NCI-H446 treated with DMSO at 0.1 percent for 48 hours (cell line): ENCODE data around the gene SUFU.

ENCODE experiments used
- DNase-seq: peaks from one replicate; lab custom pipeline; 2025; lab: John Stamatoyannopoulos, UW

SUFU gene

GRCh38 chr10:102620138-102620590, 116.4 kb downstream of the SUFU start:
- no peak for DNase-seq

DNA sequence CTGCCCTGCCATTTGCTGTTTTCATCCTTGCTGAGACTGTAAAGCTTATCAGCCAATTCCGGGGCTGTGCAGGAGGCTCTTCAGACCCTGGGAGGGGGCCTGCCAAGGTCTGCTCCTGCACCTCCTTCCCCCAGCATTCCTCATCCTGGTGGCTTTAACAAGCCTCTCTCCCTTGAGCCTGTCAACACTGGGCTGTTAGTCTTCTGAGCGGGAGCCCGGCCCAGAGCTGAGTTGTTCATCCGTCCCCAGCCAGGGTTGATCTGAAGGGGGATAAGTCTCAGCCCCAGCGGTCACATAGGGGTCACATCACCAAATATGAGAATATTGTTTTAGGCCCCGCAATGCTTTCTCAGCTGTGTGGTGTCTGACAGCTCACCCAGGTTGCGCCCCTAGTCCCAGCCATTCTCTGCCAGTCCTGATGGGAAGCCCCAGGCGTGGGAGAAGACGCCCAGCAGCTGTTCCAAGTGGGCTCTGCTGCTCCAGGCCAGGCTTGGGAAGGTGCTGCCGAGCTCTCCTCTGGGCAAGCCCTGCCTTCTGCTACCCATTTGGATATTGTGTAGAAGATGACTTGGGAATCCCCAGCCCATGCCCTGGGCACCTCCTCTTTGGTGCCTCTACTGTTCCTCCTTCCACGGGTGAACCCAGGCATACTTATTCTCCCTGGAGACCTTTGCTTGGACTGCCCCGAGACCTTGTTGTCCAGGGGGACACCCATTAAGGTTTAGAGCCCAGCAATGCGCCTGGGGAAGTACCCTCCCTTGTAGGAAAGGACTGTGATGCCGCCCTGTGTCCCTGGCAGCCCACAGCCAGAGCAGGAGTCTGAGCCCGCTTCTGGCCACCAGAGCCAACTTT, 117.0 kb downstream of the SUFU start:
- no peak for DNase-seq

GRCh38 chr10:102621443-102622325, 117.9 kb downstream of the SUFU start:
- no peak for DNase-seq

DNA sequence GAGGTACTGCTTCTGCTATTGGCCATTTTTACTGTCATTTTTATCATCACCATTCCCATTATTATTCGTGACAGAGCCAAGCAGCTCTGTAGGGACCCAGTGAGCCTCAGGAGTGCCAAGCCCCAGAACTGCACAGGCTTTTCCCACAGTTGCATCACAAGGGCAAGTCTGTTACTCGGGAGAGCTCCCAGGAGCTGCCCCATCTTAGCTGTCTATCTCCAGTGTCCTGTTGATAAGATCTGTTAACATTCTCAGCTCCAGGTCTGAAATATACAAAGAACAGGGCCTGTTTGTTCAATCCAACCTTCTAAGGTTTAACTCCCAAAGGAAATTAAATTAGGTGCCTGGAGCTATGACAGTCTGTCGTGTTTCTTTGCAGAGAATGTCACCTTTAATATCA, 120.3 kb downstream of the SUFU start:
- no peak for DNase-seq

- DNase-seq: no peak
Measured at GRCh38 chr10:102624751-102625645, 121.2 kb downstream of the SUFU start.

DNA sequence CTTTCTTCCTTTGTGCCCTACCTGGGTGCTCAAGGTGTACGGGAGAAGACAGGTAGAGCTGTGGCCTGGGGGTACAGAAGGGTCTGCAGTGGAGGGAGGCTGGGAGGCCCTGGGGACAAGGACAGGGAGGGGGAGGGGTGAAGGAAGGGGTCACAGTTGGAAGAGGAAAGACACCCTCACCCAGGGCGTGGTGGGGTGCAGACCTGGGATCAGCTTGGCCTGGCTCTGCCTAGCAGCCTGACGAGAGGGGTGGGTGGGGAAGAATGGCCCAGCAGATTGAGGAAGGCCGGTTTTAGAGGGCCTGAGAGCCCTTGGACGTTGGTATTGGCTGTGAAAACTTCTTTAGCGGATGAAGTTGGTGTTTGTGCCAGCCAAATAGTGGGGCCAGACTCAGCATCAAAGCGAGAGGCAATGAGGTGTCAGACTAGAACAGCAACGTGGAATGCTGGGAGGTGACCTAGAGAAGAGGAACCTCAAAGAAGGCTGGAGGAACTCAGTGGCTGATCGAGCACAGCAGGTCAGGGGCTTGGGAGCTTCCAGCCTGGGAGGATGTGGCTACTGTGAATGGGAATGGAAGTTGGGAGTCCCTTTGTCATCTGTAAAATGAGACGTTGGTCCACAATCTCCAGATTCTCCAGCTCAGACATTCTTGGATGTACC, 122.4 kb downstream of the SUFU start:
- no peak for DNase-seq

DNA sequence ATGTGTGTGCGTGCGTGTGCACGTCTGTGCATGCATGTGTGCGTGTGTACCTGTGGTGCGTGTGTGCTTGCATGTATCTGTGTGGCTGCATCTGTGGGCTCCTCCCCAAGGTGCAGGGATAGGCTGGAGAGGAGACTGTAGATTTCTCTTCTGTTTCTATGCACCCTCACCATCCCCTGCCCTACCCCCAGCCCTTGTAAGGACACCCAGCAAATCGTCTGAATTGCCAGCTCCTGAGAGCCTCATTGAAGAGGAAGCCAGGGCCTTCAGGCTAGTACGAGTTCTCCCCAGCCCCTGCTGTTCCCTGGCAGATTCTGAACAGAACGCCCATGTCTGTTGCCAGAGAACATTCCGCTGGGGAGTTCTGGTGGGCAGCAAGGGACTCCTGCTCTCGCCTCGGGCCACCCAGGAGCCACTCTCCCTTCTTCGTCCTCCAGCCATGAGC, 123.5 kb downstream of the SUFU start:
- DNase-seq: no peak

- DNase-seq: no peak
Measured at GRCh38 chr10:102627736-102628293, 124.0 kb downstream of the SUFU start.

DNA sequence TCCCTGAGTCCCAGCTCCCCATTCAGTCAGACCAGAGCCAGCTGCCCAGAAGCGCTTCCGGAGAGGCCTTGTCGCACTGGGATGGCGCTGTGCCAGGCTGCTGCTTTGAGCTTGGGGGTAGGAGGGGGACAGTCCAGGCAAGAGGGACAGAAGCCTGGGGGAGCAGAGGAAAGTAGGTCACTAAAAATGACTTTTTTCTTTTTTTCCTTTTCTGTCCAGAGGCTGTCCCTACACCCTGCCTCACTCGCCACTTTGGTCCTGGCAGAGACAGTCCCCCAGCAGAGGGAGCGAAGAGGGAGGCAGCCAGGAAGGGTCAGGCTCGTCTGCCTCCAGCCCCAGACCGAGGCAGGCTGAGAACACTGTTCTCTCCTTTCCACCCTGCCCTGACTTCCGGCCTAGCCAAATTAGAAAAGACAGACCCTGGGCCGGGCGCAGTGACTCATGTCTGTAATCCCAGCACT, 124.7 kb downstream of the SUFU start:
- no peak for DNase-seq

DNA sequence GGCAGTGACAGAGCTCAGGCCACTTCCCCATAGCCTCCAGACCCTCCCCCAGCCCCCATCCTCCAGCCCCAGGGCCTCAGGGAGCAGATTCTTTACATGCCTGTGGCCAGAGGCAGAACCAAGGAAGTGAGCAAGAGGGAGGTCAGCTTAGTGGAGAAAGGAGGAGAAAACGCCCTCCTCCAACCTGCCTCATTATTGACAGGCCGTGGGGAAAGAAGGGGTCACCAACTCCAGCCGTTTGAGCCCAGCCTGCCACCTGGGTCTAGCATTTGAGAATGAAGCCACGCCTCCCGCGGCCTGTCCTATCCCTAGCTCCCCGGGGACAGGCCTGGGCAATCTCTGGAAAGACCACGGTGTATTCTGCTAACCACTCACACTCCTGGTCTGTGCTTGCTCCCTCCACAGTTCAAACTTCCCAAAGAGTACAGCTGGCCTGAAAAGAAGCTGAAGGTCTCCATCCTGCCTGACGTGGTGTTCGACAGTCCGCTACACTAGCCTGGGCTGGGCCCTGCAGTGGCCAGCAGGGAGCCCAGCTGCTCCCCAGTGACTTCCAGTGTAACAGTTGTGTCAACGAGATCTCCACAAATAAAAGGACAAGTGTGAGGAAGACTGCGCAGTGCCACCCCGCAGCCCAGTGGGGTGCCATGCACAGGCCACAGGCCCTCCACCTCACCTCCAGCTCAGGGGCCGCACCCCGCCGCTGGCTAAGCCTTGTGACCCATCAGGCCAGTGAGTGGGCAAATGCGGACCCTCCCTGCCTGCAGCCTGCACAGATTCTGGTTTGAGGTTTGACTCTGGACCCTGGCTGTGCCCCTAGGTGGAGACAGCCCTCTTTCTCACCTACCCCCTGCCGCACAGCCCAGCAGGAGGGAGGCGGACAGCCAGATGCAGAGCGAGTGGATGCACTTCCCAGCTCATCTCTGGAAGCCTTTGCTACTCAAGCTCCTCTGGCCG, 126.2 kb downstream of the SUFU start:
- no peak for DNase-seq

- DNase-seq: no peak
Measured at GRCh38 chr10:102630663-102631062, 126.9 kb downstream of the SUFU start.

GRCh38 chr10:102631525-102632393, 128.0 kb downstream of the SUFU start:
- DNase-seq: no peak

GRCh38 chr10:102632394-102633111, 128.8 kb downstream of the SUFU start:
- DNase-seq: no peak

- no peak for DNase-seq
Measured at GRCh38 chr10:102633287-102633686, 129.5 kb downstream of the SUFU start.

DNA sequence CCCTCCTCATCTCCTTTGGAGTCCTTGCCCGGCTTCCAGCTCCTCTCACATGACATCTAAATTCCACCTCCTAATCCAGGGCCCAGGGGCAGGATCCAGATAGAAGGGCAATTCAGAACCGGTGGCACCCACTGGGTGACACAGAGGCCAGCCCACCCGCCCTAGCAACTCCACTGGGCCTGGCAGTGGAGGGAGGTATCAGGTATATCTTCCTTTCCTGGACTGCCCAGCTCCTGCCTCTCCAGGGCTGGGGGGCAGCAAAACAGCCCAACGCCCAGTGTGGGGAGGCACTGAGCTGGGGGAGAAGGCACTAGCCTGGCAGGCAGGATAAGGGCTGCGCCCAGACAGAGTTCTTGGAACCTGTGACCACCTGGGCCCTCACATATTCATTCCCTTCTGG, 130.1 kb downstream of the SUFU start:
- no peak for DNase-seq

DNA sequence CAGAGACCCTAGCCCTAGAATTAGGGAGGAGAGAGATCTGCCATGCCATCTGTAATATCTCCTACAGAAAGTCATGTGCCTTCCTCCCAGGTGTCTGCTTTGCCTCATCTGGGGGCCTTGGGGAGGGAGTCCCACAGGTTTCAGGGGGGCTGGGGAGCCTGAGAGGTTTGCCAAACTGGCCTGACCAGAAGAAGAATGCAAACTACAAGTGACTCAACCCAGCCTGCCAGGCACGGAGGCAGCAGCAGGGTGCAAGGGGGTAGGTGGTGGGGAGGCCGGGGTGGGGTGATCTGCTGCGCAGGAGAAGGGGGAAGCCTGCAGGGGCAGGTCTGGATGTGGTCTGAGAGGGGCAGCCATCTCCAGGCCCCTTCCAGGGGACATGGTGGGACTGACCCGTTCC, 130.9 kb downstream of the SUFU start:
- DNase-seq: no peak

- DNase-seq: no peak
Measured at GRCh38 chr10:102635377-102635776, 131.6 kb downstream of the SUFU start.

GRCh38 chr10:102639537-102639936, 135.8 kb downstream of the SUFU start:
- no peak for DNase-seq
